COR-L47 (cell line): Measurements from ENCODE around the gene SKI.

Experiments
- DNase-seq: peaks from one replicate; lab custom pipeline; 2025; lab: John Stamatoyannopoulos, UW

The SKI gene

GRCh38 chr1:2194319-2194897 is 33.7 kb upstream of the SKI start, which contains the start of gene FAAP20:
Gene FAAP20 (minus strand): TSS chr1:2194772. CDS start chr1:2194749, 23 bp downstream.
- DNase-seq: peak; percentile 71

- DNase-seq: peak; percentile 84
Observed at GRCh38 chr1:2194898-2195673, 33.0 kb upstream of the SKI start.

- no peak for DNase-seq
Observed at GRCh38 chr1:2195785-2196184, 32.3 kb upstream of the SKI start.

- no peak for DNase-seq
Observed at GRCh38 chr1:2196901-2197638, 31.0 kb upstream of the SKI start.

GRCh38 chr1:2197707-2198165 is 30.4 kb upstream of the SKI start:
- DNase-seq: no peak

GRCh38 chr1:2198571-2198970 is 29.5 kb upstream of the SKI start:
- DNase-seq: no peak

GRCh38 chr1:2199042-2199810 is 28.9 kb upstream of the SKI start:
- peak; percentile 59 for DNase-seq

GRCh38 chr1:2200308-2200943 is 27.7 kb upstream of the SKI start:
- DNase-seq: no peak

- no peak for DNase-seq
Observed at GRCh38 chr1:2201062-2201461, 27.1 kb upstream of the SKI start.

GRCh38 chr1:2202008-2202575 is 26.0 kb upstream of the SKI start:
- no peak for DNase-seq

GRCh38 chr1:2202843-2203601 is 25.1 kb upstream of the SKI start:
- no peak for DNase-seq

- DNase-seq: no peak
Observed at GRCh38 chr1:2203671-2204414, 24.3 kb upstream of the SKI start.

- DNase-seq: no peak
Observed at GRCh38 chr1:2204415-2205190, 23.5 kb upstream of the SKI start.

- peak; percentile 36 for DNase-seq
Observed at GRCh38 chr1:2205191-2205952, 22.7 kb upstream of the SKI start.

GRCh38 chr1:2206813-2207487 is 21.2 kb upstream of the SKI start:
- DNase-seq: no peak

- no peak for DNase-seq
Observed at GRCh38 chr1:2208309-2209239, 19.5 kb upstream of the SKI start.
